Common myeloid progenitor, CD34-positive (primary cell): ENCODE results near the gene CRYL1.

Source experiments
- CTCF ChIA-PET: fragments of 350-600 bp; sonication (Branson Sonifier 250); formaldehyde crosslinking; loops from one replicate; lab custom pipeline; 2021; ENCODE audit warnings: antibody characterized with exemption; lab: Charles Lee
- POLR2A ChIA-PET: fragments of 350-600 bp; sonication (Branson Sonifier 250); formaldehyde crosslinking; loops from one replicate; lab custom pipeline; 2021; ENCODE audit warnings: antibody characterized with exemption; lab: Charles Lee
- DNase-seq, 3 donors: peaks; one replicate each; pipeline versions ENCODE4 v3.0.0 to v3.0.0-alpha.2; 2013
- H3K27ac ChIP-seq, 2 experiments: 1 replicate in 1 of 2; 2 replicates in 1 of 2; pipeline ENCODE4 v1.7.0; 2013; ENCODE audit warnings: inconsistent platforms in 2 of 2, low read length in 2 of 2, mild to moderate bottlenecking in 2 of 2, low read depth in 1 of 2, moderate library complexity in 1 of 2; ENCODE audit not compliant: severe bottlenecking in 2 of 2, insufficient read depth in 1 of 2, poor library complexity in 1 of 2
- H3K27me3 ChIP-seq, 5 experiments: replicated peaks in 2 of 5; 1 replicate in 3 of 5; 2 replicates in 2 of 5; pipeline versions ENCODE4 v1.6.1 to v1.7.0; 2013; ENCODE audit warnings: low read length in 4 of 5, mild to moderate bottlenecking in 2 of 5, moderate library complexity in 2 of 5, inconsistent platforms in 1 of 5; ENCODE audit not compliant: insufficient read depth in 5 of 5, control insufficient read depth in 4 of 5
- H3K36me3 ChIP-seq, 4 experiments: 1 replicate in 2 of 4; 2 replicates in 2 of 4; pipeline versions ENCODE4 v1.6.1 to v1.7.0; 2013; ENCODE audit warnings: low read length in 3 of 4, control low read depth in 1 of 4, mild to moderate bottlenecking in 1 of 4; ENCODE audit not compliant: control insufficient read depth in 4 of 4, insufficient read depth in 4 of 4
- H3K4me1 ChIP-seq, 4 experiments: 1 replicate in 3 of 4; 2 replicates in 1 of 4; pipeline versions ENCODE4 v1.6.1 to v1.7.1; 2013; ENCODE audit warnings: low read length in 3 of 4, mild to moderate bottlenecking in 3 of 4, control low read depth in 1 of 4, inconsistent platforms in 1 of 4, moderate library complexity in 1 of 4; ENCODE audit not compliant: control insufficient read depth in 4 of 4, insufficient read depth in 4 of 4; ENCODE audit errors: control extremely low read depth in 1 of 4
- H3K4me3 ChIP-seq, 7 experiments: 1 replicate in 4 of 7; 2 replicates in 3 of 7; pipeline versions ENCODE4 v1.5.1 to v1.7.0; 2013; ENCODE audit warnings: mild to moderate bottlenecking in 7 of 7, low read length in 6 of 7, moderate library complexity in 6 of 7, inconsistent platforms in 2 of 7, low read depth in 2 of 7, control low read depth in 1 of 7; ENCODE audit not compliant: insufficient read depth in 4 of 7, control insufficient read depth in 1 of 7; ENCODE audit errors: extremely low read depth in 1 of 7
- H3K9me3 ChIP-seq, 5 experiments: 1 replicate in 4 of 5; 2 replicates in 1 of 5; pipeline versions ENCODE4 v1.6.1 to v1.7.1; 2013; ENCODE audit warnings: low read length in 4 of 5, mild to moderate bottlenecking in 2 of 5, inconsistent platforms in 1 of 5, low read depth in 1 of 5, moderate library complexity in 1 of 5; ENCODE audit not compliant: control insufficient read depth in 4 of 5, insufficient read depth in 2 of 5; ENCODE audit errors: control extremely low read depth in 1 of 5
- WGBS: methylation state at CpG from one replicate; pipeline ENCODE4 v1.1.5; 2013; ENCODE audit not compliant: insufficient coverage; 5-methylcytosine and 5-hydroxymethylcytosine counted together

CRYL1 gene

DNA sequence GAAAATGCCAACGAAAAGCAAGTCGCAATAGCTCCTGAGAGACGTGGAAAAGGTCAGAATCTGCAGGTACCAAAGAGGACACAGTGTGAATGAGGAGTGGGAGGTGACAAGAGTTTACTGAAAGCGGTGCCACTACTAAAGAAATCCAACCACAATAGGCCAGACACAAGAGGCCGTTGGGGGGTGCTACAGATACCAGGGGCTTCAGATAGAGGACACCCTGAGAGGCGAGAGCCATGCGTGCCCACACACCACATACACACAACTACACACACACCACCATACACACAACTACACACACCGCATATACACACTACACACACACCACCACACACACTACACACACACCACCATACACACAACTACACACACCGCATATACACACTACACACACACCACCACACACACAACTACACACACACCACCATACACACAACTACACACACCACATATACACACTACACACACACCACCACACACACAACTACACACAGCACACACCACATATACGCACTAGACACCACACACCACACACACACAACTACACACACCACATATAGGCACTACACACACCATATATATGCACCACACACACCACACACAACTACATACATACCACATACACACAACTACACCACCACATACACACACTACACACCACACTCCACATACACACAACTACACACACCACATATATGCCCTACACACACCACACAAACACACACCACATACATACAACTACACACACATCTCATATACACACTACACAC lies 28.5 kb downstream of the CRYL1 start:
- peaks cover 0 to 3% (median under 1%) of the 10 kb centered on the region in 4 experiments for H3K36me3 ChIP-seq
- 100% methylated on average over 6 of the region's 10 CpGs for WGBS
- ChIA-PET CTCF (interaction anchor here (0.7 to 9.0 kb wide), 4 partner anchors 25 to 427 kb away, joined by 3 to 108 read pairs (median 50); no protein-coding TSS in a partner anchor), POLR2A (interaction anchor here (0.5 kb wide), 1 partner anchor 11 kb away, joined by 3 read pairs; no protein-coding TSS in a partner anchor)
- peaks cover 0 to 11% (median 8%) of the 10 kb centered on the region in 4 experiments for H3K4me1 ChIP-seq
- DNase-seq: peak in 2 of 3 donors; percentile 22 to 65
- H3K27me3 ChIP-seq: no peaks in the 10 kb centered on the region
- no peak overlapping the region for H3K27ac ChIP-seq
- H3K9me3 ChIP-seq: peaks cover 0 to 12% (median 2%) of the 10 kb centered on the region in 5 experiments
- no peak overlapping the region for H3K4me3 ChIP-seq

DNA sequence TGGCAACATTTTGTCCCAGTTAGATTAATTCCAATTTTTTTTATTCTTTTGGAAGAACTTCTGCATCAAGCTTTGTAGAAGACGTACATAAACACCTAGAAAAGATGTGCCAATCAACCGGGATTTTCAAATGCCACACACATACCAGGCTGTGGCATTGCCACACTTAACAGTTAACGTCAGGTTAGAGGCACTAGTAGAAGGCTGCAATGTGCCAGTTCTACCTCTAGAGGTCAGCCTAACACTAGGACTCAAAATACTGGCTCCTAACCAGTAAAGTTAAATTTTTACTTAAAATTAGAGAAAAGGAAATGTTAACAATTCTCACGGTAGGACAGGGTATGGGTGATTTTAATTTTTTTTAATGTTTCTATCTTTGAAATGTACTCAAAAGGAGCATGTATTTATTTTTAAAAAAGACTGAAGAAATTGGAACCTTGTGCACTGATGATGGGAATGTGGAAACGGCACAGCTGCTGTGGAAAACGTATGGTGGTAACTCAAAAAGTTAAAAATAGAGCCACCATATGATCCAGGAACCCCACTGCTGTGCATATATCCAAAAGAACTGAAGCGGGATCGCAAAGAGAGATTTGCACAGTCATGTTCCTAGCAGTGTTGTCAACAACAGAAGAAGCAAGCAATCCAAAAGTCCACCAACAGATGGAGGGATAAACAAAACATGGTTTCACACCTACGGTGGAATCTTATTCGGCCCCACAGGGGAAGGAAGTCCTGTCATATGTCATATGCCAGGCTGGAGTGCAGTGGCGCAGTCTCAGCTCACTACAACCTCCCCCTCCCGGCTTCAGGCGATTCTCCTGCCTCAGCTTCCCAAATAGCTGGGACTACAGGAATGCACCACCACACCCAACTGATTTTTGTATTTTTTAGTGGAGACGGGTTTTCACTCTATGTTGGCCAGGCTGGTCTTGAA lies 30.3 kb downstream of the CRYL1 start:
- H3K27ac ChIP-seq: peak overlapping the region; percentile 72 to 87
- POLR2A ChIA-PET: interaction anchor here (0.5 to 0.6 kb wide), 2 partner anchors 137 to 212 kb away, joined by 3 read pairs; no protein-coding TSS in a partner anchor
- 11% methylated on average over 8 of the region's 14 CpGs for whole genome bisulfite sequencing
- peaks cover 0 to 7% (median 2%) of the 10 kb centered on the region in 5 experiments for H3K9me3 ChIP-seq
- CTCF ChIA-PET: interaction anchor here (0.7 to 9.0 kb wide), 25 partner anchors 11 to 429 kb away, joined by 3 to 108 read pairs (median 4); no protein-coding TSS in a partner anchor
- DNase-seq: peak; percentile 81 to 92 (median 90)
- no peaks in the 10 kb centered on the region for H3K36me3 ChIP-seq
- no peaks in the 10 kb centered on the region for H3K27me3 ChIP-seq
- H3K4me3 ChIP-seq: peak overlapping the region in 5 of 7 experiments; percentile 29 to 65 (median 59)
- peaks cover 0 to 21% (median 16%) of the 10 kb centered on the region in 4 experiments for H3K4me1 ChIP-seq

DNA sequence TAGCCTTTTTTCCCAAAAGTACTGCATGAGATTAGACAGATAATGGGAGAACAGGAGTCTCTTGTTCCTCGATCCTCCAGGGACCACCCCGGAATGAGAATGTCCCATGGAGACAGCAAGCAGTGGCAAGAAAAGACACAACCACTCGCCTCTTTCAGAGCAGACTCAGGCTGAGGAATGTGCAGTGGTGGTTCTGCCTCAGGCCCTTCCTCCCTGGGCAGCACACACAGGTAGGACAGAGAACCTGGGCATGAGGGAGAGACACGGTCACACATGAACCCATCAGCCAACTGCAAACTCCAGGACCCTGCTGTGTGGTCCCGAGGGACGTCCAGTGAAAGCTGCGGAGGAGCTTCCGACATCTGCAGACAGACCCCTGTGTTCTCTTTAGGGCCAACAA lies 31.0 kb downstream of the CRYL1 start:
- POLR2A ChIA-PET: interaction anchor here (0.5 kb wide), 1 partner anchor 138 kb away, joined by 3 read pairs; no protein-coding TSS in a partner anchor
- no peak overlapping the region for H3K4me3 ChIP-seq
- WGBS: 100% methylated on average over 3 of the region's 8 CpGs
- H3K27me3 ChIP-seq: no peaks in the 10 kb centered on the region
- no peak for DNase-seq
- H3K9me3 ChIP-seq: peaks cover 0 to 2% (median 0%) of the 10 kb centered on the region in 5 experiments
- H3K36me3 ChIP-seq: no peaks in the 10 kb centered on the region
- CTCF ChIA-PET: interaction anchor here (0.9 to 9.0 kb wide), 21 partner anchors 12 to 430 kb away, joined by 3 to 108 read pairs (median 4); no protein-coding TSS in a partner anchor
- no peak overlapping the region for H3K27ac ChIP-seq
- peaks cover 0 to 21% (median 16%) of the 10 kb centered on the region in 4 experiments for H3K4me1 ChIP-seq

DNA sequence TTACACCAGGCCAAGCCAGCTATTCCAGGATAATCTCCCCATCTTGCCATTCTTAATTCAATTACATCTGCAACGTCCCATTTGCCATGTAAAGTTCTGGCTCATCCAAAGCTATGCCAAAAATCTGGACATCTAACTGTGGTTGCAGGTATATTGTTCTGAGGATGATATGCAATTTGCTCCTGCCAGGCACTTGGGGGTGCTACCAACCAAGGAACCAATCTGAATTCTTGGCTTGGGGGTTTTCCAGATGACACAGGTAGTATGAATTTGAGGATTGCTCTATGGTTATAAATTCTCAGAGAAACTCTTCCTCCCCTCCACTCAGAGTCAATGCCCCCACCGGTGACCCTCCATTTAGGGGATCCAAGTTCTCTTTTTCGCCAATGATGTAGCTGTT lies 33.0 kb downstream of the CRYL1 start:
- POLR2A ChIA-PET: no interaction called here
- peak in 2 of 3 donors; percentile 47 to 66 for DNase-seq
- CTCF ChIA-PET: interaction anchor here (0.6 to 9.0 kb wide), 26 partner anchors 8 to 986 kb away, joined by 3 to 108 read pairs (median 4); partner anchors contain the start of gene IL17D
- H3K4me3 ChIP-seq: no peak overlapping the region
- 100% methylated on average over 1 of the region's 3 CpGs for WGBS
- peaks cover 0 to 9% (median 0%) of the 10 kb centered on the region in 4 experiments for H3K36me3 ChIP-seq
- no peak overlapping the region for H3K27ac ChIP-seq
- H3K27me3 ChIP-seq: no peaks in the 10 kb centered on the region
- no peaks in the 10 kb centered on the region for H3K9me3 ChIP-seq
- peaks cover 0 to 21% (median 16%) of the 10 kb centered on the region in 4 experiments for H3K4me1 ChIP-seq

DNA sequence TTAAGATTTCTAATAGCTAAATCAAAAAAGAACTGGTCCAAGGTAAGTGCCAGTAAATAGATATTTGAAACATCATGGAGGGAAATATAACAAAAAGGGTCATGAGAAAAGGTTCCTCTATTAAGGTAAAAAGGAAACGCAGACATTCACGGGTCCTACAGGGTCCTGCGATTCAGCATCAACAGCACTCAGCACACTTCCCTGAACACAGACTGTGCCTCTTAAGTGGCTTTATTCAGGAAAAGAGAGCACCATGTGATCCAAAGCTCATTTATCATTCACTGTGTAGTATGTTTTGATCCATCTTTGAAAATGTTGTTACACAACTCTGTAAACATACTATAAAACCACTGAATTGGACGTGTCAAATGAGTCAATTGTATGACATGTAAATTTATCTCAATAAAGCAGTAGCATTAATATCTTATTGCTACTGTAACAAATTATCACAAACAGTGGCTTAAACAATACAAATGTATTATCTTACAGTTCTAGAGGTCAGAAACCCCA lies 33.7 kb downstream of the CRYL1 start:
- ChIA-PET POLR2A (no interaction called here), CTCF (interaction anchor here (0.6 to 9.0 kb wide), 28 partner anchors 9 to 986 kb away, joined by 3 to 108 read pairs (median 4); no protein-coding TSS in a partner anchor)
- WGBS: 7% methylated on average over 3 of the region's 4 CpGs
- H3K27ac ChIP-seq: peak overlapping the region in 1 of 2 experiments; percentile 20
- H3K36me3 ChIP-seq: peaks cover 0 to 9% (median 0%) of the 10 kb centered on the region in 4 experiments
- DNase-seq: peak in 2 of 3 donors; percentile 51 to 55
- peaks cover 0 to 21% (median 16%) of the 10 kb centered on the region in 4 experiments for H3K4me1 ChIP-seq
- H3K9me3 ChIP-seq: no peaks in the 10 kb centered on the region
- no peaks in the 10 kb centered on the region for H3K27me3 ChIP-seq
- peak overlapping the region in 1 of 7 experiments; percentile 20 for H3K4me3 ChIP-seq

DNA sequence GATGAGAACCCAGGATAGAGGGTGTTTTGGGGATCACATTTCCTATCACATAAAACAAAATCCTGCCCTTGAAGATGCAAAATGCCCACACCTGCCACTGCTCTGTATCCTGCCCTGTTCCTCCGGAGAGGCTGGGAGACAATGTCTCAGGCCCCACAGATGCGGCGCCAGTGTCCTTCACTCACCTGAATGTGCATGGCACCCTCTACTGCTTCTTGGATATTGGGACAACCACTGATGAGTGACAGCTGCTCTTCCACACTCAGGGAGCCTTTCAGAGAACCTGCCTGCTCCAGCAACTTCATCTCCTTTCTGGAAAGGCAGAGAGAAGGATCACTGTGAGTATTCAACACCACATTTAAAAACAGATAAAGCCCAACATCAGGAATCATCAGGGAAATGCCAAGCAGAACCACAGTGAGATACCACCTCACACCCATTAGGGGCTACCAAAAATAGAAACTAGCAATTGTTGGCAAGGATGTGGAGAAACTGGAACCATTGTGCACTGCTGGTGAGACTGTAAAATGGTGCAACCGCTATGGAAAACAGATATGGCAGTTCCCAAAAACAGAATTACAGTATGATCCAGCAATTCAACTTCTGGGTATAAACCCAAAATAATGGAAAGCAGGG lies 36.4 kb downstream of the CRYL1 start:
- Histone ChIP-seq H3K27me3 (no peaks in the 10 kb centered on the region), H3K27ac (no peak overlapping the region), H3K9me3 (no peaks in the 10 kb centered on the region), H3K4me3 (no peak overlapping the region), H3K36me3 (peaks cover 0 to 14% (median 0%) of the 10 kb centered on the region in 4 experiments), H3K4me1 (peaks cover 0 to 13% (median 9%) of the 10 kb centered on the region in 4 experiments)
- CTCF ChIA-PET: interaction anchor here (0.7 to 9.0 kb wide), 8 partner anchors 10 to 346 kb away, joined by 3 to 108 read pairs (median 4); no protein-coding TSS in a partner anchor
- POLR2A ChIA-PET: no interaction called here
- peak in 1 of 3 donors; percentile 41 for DNase-seq
- WGBS: 96% methylated on average over 4 of the region's 4 CpGs
